A673 (cell line): Measurements from ENCODE around the gene GPX4. TPM values are rescaled to one million over a fixed set of nuclear protein-coding genes. Genes with fewer than 3 reads are reported as not detected.
A peak's percentile ranks its signal among the peaks of the same experiment; 100 is the strongest.

ENCODE experiments used
- BruUV-seq: library from RNA; stranded (reverse); fragments of 400-500 nt; replicated peaks from 2 replicates; lab custom pipeline; 2021; lab: Mats Ljungman, UMichigan
- CTCF ChIA-PET: fragments of 300-600 bp; sonication (Branson Sonifier 250); formaldehyde crosslinking; loops from one replicate; lab custom pipeline; 2022; ENCODE audit warnings: antibody characterized with exemption; lab: Charles Lee
- POLR2A ChIA-PET: fragments of 300-600 bp; sonication (Branson Sonifier 250); formaldehyde crosslinking; loops from one replicate; lab custom pipeline; 2022; ENCODE audit warnings: antibody characterized with exemption; ENCODE audit not compliant: low non-redundant PET; lab: Charles Lee
- DNase-seq: peaks from one replicate; pipeline ENCODE4 v3.0.0-alpha.2; 2015; ENCODE audit warnings: low spot score
- H3K27ac ChIP-seq: fragments of 200-600 bp; sonication (generic); 2 replicates; pipeline ENCODE4 v1.5.1; 2016; ENCODE audit warnings: mixed run types, low read depth, mild to moderate bottlenecking, mixed read lengths, antibody characterized with exemption, low read length; ENCODE audit not compliant: poor library complexity, severe bottlenecking
- H3K27me3 ChIP-seq: fragments of 200-600 bp; sonication (generic); replicated peaks from 2 replicates; pipeline ENCODE4 v1.6.1; 2017; ENCODE audit warnings: mixed run types, low read depth, mild to moderate bottlenecking, mixed read lengths, antibody characterized with exemption, low read length; ENCODE audit not compliant: insufficient read depth, poor library complexity
- H3K36me3 ChIP-seq: fragments of 200-600 bp; sonication (generic); 2 replicates; pipeline ENCODE4 v1.6.1; 2016; ENCODE audit warnings: mixed run types, mild to moderate bottlenecking, mixed read lengths, antibody characterized with exemption, low read length; ENCODE audit not compliant: insufficient read depth, poor library complexity, severe bottlenecking
- H3K4me1 ChIP-seq: fragments of 200-600 bp; sonication (generic); 2 replicates; pipeline ENCODE4 v1.6.1; 2017; ENCODE audit warnings: mixed run types, mild to moderate bottlenecking, mixed read lengths, antibody characterized with exemption, low read length; ENCODE audit not compliant: insufficient read depth, poor library complexity, severe bottlenecking
- H3K4me3 ChIP-seq: fragments of 200-600 bp; sonication (generic); 2 replicates; pipeline ENCODE4 v1.5.1; 2016; ENCODE audit warnings: low read depth, mixed run types, mild to moderate bottlenecking, mixed read lengths, low read length; ENCODE audit not compliant: poor library complexity, severe bottlenecking
- H3K9me3 ChIP-seq: fragments of 200-600 bp; sonication (generic); 2 replicates; pipeline ENCODE4 v1.6.1; 2016; ENCODE audit warnings: mixed run types, low read depth, mild to moderate bottlenecking, mixed read lengths, antibody characterized with exemption, low read length; ENCODE audit not compliant: poor library complexity, severe bottlenecking
- EZH2 ChIP-seq: fragments of 200-600 bp; sonication (generic); IDR thresholded peaks from 2 replicates; pipeline ENCODE4 v1.6.1; 2017; ENCODE audit warnings: borderline replicate concordance, low read depth, mild to moderate bottlenecking, mixed read lengths, antibody characterized with exemption, low read length; ENCODE audit not compliant: poor library complexity, severe bottlenecking
- intact Hi-C: fragments of 100-400 bp; cut with micrococcal nuclease; formaldehyde crosslinking; loops from one replicate; pipeline ENCODE4 v1.10.0; 2022; ENCODE audit not compliant: unreplicated experiment
- total RNA-seq: library from RNA; stranded (reverse); gene quantifications from 2 replicates; pipeline ENCODE4 v1.2.3, GENCODE V29; 2021
- TF ChIP-seq, protein P1 (sequence below): fragments of 300-800, 200-600 bp; sonication (generic); conservative IDR thresholded peaks from 2 replicates; pipeline ENCODE4 v1.5.1; 2017; ENCODE audit warnings: low read depth, mild to moderate bottlenecking, antibody characterized with exemption, low read length, moderate library complexity, mixed read lengths

The GPX4 gene
- total RNA-seq, 1 experiment from 2014 or later = 368 TPM

DNA sequence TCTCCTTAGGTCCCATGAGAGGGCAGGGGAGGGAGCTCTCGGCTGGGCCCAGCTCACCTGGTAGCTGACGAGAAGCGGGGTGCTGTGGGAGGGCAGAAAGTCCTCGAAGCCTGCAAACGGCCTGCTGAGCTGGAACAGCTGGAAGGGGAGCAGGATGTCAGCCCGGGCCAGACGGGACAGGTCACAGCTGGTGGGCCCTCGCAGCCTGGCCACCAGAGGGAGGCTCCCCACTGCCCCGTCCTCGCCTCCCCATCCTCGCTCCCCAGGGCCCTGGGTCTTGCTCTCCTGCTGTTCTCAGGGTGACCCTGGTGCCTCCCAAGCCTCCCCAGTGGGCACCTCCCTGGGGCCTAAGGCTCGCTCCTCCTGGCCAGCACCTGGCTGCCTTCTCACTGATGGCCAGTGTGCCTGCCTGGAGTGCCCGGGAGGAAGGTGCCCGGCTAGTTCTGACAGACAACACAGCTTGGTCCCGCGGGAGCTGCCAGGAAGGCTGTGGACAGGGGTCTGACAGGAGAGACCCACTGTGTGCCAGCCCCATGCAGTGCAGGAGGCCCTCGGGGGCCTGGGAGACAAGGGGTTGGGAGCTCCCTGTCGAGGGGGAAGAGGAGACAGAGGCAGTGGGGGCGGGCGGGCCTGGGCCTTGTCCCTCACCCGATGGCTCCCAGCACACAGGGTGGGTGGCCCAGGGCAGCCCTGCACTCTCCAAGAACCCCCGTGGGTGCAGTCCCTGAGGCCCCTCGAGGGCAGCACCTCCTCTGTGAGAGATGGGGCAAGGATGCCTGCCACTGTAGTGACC lies 20.3 kb downstream of the GPX4 start:
- no peaks in the 10 kb centered on the region for H3K9me3 ChIP-seq
- peaks cover 6% of the 10 kb centered on the region for H3K4me1 ChIP-seq
- H3K27me3 ChIP-seq = no peaks in the 10 kb centered on the region
- ChIA-PET CTCF (no interaction called here), POLR2A (no interaction called here)
- H3K27ac ChIP-seq = no peak overlapping the region
- BruUV-seq = no TSS peak
- DNase-seq = no peak
- no peak overlapping the region for H3K4me3 ChIP-seq
- peaks cover 41% of the 10 kb centered on the region for H3K36me3 ChIP-seq
- no peak for TF ChIP-seq EZH2
- TF ChIP-seq, protein P1, sequence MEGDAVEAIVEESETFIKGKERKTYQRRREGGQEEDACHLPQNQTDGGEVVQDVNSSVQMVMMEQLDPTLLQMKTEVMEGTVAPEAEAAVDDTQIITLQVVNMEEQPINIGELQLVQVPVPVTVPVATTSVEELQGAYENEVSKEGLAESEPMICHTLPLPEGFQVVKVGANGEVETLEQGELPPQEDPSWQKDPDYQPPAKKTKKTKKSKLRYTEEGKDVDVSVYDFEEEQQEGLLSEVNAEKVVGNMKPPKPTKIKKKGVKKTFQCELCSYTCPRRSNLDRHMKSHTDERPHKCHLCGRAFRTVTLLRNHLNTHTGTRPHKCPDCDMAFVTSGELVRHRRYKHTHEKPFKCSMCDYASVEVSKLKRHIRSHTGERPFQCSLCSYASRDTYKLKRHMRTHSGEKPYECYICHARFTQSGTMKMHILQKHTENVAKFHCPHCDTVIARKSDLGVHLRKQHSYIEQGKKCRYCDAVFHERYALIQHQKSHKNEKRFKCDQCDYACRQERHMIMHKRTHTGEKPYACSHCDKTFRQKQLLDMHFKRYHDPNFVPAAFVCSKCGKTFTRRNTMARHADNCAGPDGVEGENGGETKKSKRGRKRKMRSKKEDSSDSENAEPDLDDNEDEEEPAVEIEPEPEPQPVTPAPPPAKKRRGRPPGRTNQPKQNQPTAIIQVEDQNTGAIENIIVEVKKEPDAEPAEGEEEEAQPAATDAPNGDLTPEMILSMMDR = no peak
- intact Hi-C loops = no loop called here

DNA sequence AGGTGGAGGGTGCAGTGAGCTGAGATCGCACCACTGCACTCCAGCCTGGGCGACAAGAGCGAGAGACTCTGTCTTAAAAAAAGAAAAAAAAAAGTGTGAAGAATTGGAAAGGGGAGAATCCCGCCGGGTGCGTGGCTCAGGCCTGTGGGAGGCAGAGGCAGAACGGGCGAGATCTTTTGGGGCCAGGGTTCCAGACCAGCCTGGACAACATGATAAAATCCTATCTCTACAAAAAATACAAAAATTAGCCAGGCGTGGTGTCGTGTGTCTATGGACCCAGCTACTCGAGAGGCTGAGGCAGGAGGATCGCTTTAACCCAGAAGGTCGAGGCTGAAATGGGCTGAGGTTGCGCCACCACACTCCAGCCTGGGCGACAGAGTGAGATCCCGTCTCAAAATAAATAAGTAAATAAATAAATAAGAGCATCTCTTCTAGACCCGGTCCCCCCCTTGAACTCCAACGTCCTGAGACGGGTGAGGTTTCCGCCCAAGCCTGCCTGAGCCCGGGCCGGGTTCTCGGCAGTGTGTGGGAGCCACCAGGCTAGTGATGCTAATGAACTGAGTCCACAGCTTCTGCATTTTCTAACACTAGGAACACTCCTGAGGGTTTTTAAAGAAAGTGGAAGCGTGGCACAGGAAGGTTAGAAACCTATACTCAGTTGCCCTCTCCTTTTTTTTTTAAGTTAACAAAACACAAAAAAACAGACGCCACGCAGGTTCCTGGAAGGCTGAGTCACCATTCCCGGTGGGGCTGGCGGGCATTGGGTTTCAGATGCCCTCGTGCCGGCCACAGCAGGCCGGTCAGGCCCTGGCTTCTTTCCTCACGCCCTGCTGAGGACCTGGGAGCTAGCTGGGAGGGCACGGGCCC lies 22.0 kb downstream of the GPX4 start:
- Histone ChIP-seq H3K9me3 (no peaks in the 10 kb centered on the region), H3K36me3 (peaks cover 26% of the 10 kb centered on the region), H3K27me3 (no peaks in the 10 kb centered on the region), H3K27ac (peak overlapping the region; percentile 73), H3K4me3 (no peak overlapping the region), H3K4me1 (peaks cover 8% of the 10 kb centered on the region)
- TF ChIP-seq, protein P1 = no peak
- TF ChIP-seq EZH2 = no peak
- ChIA-PET POLR2A (no interaction called here), CTCF (no interaction called here)
- no peak for DNase-seq
- intact Hi-C loops = no loop called here
- BruUV-seq = no TSS peak

DNA sequence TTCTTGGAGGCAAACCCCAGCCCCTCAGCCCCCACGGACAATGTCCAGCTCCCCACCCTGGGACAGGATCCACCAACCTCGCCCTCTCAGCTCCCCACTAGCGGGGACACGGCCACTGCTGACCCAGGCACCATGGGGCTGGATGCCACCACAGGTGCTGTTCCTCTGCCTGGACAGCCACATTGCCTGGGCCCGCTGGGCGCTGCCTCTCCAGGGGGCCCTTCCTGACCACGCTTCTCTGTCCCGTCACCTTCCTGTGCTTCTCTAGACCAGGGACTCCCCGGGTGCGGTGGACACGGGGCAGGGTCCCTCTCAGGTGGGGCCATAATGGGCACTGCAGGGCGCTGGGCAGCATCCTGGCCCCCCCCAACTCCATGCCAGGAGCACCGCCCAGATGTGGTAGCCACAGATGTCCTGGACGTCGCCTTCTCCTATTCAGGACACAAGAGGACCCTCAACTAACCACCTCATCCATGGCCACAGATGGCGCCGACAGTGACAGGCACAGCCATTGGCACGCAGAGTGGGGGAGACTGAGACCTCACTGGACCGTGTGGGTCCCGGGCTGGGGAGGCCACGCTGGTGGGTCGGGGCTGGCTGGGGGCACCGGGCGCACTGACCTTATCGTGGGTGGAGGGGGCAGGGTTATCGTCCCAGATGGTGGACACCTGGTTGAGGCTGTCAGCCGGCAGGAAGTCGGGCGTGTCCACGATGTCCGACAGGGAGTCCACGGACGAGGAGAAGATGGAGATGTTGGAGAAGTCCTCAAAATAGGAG lies 23.4 kb downstream of the GPX4 start:
- ChIA-PET CTCF (no interaction called here), POLR2A (no interaction called here)
- peak overlapping the region; percentile 73 for H3K27ac ChIP-seq
- H3K4me1 ChIP-seq = peaks cover 19% of the 10 kb centered on the region
- DNase-seq = no peak
- intact Hi-C loops = no loop called here
- no peak overlapping the region for H3K4me3 ChIP-seq
- no peaks in the 10 kb centered on the region for H3K9me3 ChIP-seq
- H3K27me3 ChIP-seq = no peaks in the 10 kb centered on the region
- TF ChIP-seq, protein P1 = no peak
- no peak for TF ChIP-seq EZH2
- H3K36me3 ChIP-seq = peaks cover 18% of the 10 kb centered on the region
- no TSS peak for BruUV-seq
